Right ventricle myocardium inferior (tissue), 1 donor: Measurements from ENCODE around the gene FAM174B. TPM values are rescaled to one million over a fixed set of nuclear protein-coding genes. Genes with fewer than 3 reads are reported as not detected.

Source experiments
- ATAC-seq: fragments of 200-7000 bp; cut with Tn5 transposase; one replicate; pipeline ENCODE4 v1.9.1; 2020; ENCODE audit warnings: mild to moderate bottlenecking, moderate library complexity
- DNase-seq: peaks from one replicate; pipeline ENCODE4 v3.0.0; 2021; ENCODE audit errors: missing footprints
- intact Hi-C: fragments of 100-400 bp; cut with DNase I; formaldehyde crosslinking; loops from one replicate; pipeline ENCODE4 v1.11.0; 2022
- total RNA-seq: library from RNA; stranded (reverse); fragmentation: NEBNext Ultra II Directional; extraction: Animal tissue kit (Norgen Biotek cat#: 25700); gene quantifications from one replicate; pipeline ENCODE4 v1.2.1, GENCODE V29; 2021
- donor health status: DM: no; HTN: yes; CAD: no; lungs with severe emphysema.

Gene FAM174B
- total RNA-seq, 1 donor from 2014 or later = 13.0 TPM

DNA sequence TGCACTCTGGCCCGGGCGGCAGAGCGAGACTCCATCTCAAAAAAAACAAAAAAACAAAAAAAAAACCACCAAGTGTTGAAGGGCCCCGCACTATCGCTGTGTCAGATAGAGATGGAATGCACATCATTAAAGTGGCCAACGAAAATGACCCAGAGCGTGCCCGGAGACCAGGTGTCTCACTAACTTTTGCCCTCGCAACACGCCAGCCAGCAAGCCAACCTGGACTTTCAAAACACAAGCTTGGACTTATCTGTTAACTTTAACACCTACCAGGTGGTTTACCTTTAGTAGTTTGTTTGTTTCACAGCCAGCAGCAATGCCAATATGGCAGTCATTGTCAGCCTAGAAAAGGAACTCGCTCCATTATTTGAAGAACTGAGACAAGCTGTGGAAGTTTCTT is 28.6 kb downstream of the FAM174B start:
- DNase-seq = no peak
- intact Hi-C loops = no loop called here
- ATAC-seq = no peak

DNA sequence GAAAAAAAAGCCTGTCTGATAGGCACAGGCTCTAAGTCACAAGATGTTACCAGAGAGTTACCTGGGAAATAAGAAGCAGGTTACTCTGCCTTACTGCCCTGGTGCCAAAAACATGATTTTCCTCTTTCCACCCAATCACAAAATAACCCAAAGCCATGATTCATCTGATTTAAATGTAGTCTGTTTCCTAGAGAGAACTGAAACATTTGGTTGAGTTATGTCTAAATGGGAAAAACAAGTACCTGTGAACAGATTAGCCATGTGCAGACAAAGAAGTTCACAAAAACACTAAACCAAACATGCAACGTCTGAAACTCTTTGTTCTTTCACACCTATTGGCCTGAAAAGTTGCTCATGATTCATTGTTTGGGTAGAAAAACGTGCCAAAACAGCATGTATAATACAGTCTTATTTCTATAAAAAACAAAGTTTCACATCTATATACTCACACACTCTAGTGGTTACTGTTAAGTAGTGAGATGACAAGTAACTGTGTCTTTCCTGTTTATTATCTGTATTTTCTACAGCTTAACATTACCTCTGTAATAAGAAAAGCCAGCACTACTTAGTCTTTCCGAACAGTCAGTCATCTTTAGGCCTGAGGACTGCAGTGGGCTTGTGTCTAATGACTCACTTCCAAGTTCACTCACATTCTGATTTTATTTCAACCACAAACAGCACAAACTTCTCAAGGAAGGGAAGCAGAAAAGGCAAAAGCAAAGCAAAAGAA is 30.2 kb downstream of the FAM174B start:
- ATAC-seq (no peak), DNase-seq (no peak)
- intact Hi-C loops = no loop called here

DNA sequence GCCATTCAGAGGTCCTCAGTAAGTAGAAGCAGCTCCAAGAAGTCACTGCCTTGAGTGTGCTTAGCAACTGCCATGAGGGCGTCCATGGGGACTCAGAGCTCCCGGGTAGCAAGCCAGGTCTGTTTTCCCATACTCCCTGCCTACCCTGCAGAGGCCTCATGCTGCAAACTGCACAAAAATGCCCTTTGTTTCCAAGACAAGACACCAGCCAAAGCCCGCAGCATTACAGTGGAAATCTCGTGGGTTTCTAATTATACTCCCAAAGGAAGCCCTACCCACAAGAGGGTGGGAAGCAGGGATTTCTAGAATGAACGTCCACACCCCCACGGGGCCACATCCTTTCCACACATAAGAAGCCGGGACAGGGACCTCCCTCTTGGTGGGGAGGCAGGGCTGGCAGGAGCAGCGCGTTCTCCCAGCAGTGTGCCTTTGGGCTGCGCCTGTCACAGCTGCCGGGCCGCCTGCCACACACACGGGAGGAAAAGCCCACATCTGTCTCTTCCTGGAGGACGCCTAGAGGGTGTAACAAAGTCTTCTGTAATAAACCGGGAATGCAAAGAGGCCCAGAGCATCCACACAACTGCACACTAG is 31.1 kb downstream of the FAM174B start:
- intact Hi-C loops = no loop called here
- DNase-seq = peak; percentile 81
- peak; percentile 86 for ATAC-seq

DNA sequence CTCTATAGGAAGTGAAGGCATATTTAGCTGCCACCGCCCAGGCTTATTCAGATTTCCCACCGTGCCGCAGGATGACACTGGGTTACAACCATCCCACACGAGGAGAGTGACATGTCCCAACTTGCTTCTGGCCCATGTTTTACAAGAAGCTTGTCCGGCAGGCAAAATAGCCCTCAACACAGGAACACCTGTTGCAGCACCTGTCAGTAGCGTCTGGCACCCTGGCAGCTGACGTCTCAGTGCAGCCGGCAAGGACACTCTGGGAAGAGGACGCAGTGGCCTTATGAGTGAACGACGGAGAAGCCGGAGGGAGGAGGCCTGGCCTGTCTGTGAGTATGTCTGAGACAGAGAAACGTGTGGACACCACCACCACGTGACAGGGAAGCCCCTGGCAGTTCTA is 32.1 kb downstream of the FAM174B start:
- intact Hi-C loops = no loop called here
- ATAC-seq (no peak), DNase-seq (no peak)

DNA sequence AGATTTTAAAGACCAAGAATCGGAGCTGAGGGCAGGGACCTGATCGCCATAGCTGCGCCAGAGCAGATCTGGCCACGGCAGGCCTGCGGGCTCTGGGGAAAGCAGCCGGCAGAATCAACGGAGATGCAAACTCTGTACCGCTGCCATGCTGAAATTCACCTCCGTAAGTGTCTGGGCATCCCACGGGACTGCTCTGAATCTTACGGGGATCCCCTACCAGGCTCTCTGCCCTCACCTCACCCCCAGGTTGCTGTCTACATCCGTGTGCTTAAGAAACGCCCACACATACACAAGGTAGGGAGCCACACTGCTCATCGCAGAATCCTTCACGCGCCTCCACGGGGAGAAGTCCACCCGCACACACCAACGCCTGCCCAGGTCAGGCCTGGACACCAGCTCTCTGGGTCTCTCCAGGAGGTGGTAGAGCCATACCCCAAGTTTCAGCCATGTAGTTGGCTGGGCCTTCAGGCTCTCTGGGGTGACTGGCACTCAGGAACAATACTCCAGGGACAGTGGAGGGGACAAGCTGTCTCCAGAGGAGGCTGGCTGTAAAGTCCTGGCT is 33.5 kb downstream of the FAM174B start:
- intact Hi-C loops = no loop called here
- DNase-seq (no peak), ATAC-seq (no peak)

DNA sequence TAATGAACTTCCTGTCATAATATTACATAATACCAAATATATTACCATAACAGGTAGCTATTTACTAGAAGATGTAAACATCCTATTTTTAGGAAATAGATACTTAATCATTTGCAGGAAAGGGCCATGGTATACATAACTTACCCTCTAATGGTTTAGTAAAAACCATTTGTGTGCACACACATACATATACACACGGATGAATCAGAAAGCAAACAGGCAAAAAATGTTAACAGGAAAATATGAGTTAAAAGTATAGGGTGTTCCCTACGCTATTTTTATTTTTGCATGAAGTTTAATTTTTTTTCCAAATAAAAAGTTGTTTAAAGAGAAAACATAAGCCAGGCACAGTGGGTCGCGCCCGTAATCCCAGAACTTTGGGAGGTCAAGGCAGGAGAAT is 34.6 kb downstream of the FAM174B start:
- DNase-seq = no peak
- intact Hi-C loops = no loop called here
- ATAC-seq = no peak

DNA sequence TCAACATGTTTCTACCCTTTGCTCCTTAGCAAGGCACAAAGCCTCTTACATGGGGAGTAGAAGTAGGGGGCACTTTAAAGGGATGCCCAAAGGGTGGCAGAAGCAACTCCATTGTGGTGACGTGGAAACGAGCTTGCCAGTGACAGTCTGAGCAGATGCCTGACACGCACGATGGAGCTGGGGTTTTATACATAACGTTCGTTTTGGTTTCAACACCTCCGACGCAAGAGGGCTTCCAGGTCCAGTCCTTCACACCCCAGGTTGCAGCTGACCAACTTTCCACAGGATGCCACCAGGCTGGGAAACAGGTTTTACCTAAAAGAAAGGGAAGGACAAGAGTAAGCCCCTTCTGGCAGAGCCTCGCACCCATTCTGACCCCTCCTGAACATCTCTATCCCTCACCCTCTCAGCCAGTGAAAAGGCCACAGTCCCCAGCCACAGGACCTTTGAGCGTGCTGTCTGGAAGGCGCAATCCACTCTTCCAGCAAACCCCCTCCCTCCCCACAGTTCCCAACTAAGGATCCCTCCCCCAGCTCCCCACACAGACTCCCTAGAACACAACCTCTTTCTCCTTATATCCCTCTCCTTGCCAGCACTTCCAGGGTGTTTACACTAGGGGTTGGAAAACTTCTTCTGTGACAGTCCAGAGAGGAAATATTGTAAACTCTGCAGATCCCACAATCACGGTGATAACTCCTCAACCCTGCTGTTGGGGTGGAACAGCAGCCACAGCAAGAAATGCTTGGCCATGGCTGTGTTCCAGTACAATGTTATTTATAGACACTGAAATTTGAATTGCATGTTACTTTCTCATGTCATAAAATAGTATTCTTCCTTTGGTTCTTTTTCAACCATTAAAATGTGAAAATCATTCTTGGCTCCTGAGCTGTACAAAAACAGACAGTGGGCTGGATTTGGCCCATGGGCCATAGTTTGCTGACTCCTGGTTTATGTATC is 36.2 kb downstream of the FAM174B start:
- ATAC-seq = peak; percentile 15
- DNase-seq = no peak
- intact Hi-C loops = loop anchor here (5.0 kb wide), 1 partner anchor 63 kb away; no protein-coding TSS in a partner anchor

DNA sequence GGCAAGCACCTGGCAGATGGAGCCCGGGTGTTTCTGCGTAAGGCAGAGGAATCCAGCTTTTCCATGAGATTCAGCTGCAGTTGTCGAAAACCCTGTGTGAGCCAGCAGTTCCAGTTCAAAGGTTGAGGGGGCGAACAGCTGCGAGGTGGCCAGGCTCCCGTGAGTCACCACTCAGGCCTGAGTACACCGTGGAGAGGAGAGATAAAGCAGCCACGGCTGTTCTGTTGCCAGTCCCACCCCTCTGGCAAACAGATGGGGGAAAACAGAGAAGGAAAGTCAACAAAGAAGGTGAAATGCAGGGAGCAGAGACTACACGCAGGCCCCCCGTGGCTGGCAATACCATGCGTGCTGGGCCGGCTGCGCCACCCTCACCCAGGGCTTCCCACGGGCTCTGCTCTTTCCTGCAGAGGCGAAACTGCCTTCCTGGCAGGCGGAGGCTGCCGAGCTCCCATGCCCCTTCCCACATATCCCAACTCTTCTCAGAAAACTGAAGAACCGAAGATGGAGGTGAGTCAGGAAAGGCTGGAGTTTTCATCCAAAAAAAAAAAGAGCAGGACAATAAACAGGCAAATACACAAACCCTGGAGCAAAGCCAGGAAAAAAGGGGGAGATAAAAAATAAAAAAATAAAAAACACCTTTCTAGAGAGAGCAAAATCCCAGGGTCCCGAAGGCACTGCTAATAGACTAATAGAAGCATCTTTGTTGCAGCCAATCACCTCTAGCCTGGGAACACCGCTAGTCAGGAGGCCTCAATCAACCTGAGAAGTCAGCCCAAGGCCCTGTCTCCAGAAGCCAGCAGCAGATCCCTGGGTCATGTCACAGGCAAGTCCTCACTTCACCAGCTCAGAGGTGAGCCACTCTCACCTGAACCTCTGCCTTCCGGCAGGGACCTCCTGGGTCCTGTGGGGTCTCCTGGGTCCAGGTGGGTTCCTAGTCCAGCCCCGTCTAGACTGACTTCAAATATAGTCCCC is 37.7 kb downstream of the FAM174B start:
- intact Hi-C loops = loop anchor here (5.0 kb wide), 1 partner anchor 64 kb away; no protein-coding TSS in a partner anchor
- DNase-seq (no peak), ATAC-seq (peak; percentile 88)

DNA sequence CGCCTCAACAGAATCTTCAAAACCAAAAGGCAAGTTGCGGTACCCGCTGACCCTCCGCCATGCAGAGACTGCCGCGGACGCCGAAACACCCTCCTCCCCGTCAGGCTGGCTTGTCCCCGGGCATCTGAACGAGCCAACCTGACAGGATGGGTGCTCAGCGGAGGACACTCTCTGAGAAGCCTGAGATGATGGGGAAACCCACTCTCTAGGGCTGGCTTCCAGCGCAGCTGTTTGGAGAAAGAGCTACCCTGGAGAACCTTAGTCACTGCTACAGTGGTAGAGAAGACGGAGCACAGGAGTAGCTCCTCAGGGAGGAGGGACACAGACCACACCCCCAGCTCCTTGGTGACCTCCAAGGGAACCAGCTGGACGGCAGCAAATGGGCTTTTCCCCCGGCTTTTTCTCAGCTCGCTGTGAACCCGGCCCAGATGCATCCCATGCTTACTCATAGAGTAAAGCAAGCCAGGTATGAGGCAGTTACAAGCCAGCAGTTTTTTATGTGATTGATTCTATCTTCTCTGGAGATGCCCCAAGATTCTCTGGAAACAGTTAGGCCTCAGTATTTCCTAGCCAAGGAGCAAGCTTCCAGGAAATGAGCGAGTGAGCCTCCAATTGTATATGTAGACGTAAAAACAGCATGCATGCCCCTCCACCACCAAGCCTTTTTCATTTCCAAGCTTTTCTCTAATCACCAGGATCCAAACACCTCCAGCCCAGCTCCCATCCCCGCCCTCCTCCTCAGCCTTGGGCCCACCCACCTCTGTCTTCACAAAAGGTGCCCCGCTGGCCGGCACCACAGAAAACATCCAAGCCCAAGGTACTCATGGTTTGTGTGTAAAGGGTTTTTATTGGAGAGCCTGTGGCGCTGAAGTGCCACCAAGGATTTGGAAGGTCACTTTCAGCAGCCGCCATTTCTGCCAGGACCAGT is 38.7 kb downstream of the FAM174B start:
- intact Hi-C loops = loop anchor here (5.0 kb wide), 1 partner anchor 65 kb away; no protein-coding TSS in a partner anchor
- DNase-seq = no peak
- ATAC-seq = no peak

DNA sequence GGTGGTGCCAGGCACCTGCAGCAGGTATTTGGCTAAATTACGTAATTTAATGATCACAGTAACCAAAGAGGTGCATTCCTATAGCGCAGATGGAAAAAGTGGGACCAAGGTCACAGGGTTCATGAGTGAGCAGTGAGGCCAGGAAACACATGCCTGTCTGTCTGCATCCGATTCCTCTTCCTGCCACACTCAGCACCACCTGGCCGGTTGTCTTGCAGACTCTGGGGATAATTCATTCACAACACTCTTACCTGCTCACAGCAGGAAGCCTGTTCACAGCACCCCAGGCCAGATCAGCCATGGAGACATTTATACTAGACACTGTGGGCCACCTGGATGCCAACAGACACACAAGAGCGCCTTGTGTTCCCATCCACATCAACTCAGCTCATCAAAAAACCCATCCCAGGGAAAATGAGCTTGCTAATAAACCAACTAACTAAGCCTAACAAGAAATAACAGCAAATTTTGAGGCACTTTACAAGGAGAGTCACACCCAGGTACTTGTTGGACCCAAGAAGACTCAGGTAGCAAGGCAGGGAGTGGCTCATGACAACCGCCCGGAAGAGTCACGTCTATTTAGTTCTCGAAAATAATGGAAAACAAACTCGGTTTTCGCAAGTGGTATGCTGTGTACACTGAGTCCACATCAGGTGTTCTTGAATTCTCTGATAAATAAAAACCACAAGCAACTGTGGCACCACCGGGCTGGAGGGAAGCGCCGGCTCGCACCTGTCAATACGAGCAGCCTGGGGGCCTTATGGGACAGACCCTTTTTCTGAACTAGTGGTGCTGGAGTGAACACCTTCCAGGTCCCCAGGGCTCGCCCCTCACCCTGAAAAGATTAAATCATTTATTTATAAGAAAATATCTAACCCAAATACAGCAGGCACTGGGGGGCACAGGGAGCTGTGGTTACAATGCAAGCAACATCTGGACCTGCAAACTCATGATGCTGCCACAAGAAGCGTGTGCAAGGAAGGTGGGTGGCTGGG is 40.5 kb downstream of the FAM174B start:
- ATAC-seq (no peak), DNase-seq (no peak)
- intact Hi-C loops = loop anchor here (5.0 kb wide), 1 partner anchor 67 kb away; no protein-coding TSS in a partner anchor

DNA sequence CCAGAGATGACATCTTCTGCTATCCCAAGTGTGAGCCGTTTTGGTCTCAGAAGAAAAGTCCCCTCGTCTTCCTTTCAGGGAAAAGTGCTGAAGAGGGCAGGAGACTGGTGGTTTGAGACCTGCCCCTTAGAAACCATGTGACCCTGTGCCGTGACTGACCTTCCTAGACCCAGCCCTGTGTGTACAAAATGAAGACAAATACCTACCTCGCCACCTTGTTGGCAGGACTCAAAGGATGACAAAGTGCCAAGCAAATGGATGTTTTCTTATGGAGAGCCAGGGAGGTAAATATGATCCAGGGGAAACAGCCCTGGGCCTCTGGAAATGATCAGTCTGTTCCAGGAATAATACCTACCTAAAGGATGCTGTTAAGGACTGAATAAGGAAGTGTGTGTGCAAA is 41.3 kb downstream of the FAM174B start:
- intact Hi-C loops = no loop called here
- ATAC-seq (no peak), DNase-seq (no peak)

DNA sequence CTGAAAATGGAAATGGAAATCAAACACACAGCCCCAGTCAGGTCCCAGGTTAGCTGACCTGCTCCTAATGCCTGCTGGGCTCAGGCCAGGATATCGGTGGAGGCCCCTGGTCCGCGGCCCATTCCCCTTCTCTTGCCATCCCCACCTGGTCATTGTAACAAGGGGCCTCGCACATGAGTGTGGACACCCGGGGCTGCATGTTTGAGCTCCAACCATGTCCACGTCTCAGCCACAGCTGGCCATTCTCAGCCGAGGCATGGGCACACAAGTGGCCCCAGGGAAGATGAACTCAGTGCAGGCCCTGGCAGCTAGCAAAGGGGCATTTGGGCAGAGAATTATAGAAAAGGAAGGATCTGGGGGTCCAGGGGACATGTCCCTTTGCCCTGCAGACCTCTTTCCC is 41.7 kb downstream of the FAM174B start:
- ATAC-seq (no peak), DNase-seq (no peak)
- intact Hi-C loops = no loop called here

DNA sequence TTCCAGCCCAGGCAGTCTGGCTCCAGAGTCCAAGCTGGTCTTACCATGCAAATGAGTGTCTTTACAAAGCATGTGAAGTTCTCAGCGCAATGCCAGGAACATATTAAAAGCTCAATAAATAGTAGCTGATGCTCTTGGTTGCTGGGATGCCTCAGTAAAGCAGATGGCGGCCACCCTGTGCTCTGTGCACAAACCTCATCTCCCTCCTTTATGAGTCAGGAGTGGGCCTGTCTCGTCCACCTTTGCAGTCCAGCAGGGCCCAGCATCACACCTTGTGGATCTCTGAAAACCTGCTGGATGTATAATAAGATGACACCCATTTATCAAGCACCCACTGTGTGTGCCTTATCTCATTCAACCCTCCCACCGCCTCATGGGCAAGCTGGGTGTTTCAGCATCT is 42.7 kb downstream of the FAM174B start:
- intact Hi-C loops = no loop called here
- no peak for ATAC-seq
- no peak for DNase-seq

DNA sequence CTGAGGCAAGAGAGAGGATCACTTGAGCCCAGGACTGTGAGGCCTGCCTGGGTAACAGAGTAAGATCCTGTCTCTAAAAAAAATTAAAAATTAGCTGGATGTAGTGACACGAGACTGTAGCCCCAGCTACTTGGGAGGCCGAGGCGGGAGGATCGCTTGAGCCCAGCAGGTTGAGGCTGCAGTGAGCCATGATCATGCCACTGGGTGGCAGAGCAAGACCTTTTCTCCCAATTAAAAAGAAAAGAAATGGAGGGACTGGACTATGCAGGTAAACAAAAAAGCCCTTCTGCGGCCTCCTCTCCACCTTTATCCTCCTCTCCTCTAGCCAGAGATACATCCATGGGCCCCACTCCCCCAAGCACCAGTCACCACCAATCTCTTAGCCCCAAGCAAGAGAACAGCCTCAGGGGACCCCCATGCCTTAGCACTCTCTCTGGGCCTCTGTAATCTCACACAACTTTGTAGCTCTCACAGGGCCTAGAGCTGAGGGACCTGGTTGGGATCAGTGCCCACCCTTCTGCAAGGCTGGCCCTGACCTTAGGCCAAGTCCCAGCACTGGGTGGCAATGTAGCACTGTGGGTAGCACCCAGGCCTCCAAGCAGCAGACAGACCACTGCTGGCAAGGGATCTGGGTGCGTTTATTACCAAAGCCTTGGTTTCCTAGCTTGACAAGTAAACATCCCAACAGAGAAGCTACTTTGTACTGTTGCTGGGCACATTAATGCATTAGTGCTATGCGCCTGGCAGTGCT is 43.4 kb downstream of the FAM174B start:
- ATAC-seq (no peak), DNase-seq (no peak)
- intact Hi-C loops = no loop called here

DNA sequence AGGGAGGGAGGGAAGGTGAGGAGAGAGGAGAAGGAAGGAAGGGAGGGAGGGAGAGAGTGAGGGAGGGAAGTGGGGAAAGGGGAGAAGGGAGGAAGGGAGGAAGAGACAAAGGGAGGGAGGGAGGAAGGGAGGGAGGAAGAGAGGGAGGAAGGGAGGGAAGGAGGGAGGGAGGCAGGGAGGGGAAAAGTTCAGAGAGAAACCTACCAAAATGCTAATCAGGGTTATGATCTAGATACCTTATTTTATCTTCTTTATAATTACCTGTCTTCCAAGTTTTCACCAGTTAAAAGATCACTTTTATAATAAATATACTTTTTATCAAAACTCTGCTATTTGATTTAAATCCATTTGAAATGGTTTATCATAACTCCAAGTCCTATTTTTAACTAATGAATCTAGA is 44.4 kb downstream of the FAM174B start:
- intact Hi-C loops = no loop called here
- ATAC-seq (no peak), DNase-seq (no peak)
